ENCODE data around the gene ABCA2. TPM values are rescaled to one million over a fixed set of nuclear protein-coding genes. Genes with fewer than 3 reads are reported as not detected.

ABCA2 gene
- total and polyA plus RNA-seq, 9 of the 15 experiments (the other 6 are each of a cell fraction or from before 2014, with no cell fraction given): 0.69 to 16.3 (median 6.1) TPM; not detected in 2

DNA sequence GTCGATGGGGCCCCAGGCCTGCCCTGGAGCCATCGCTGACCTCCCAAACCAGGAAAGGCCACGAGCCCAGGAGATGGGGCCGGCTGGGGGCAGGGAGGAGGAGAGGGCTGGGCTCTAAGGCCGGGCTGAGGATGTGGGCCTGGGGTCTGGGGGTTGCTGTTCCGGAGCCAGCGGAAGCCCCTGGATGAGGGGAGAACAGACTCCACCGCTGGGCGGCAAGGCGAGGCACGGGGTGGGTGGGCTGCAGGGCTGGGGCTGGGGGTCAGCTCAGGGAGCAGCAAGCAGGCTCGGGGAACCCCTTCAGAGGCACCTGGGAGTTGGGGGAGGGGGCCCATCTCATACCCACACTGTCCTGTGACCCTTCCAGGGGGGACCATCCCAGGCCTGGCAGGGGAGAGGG is 64.3 kb downstream of the ABCA2 start:
- Histone ChIP-seq H3K27ac (ENCODE audit: extremely low read depth, low read depth, low read length) (no peak overlapping the region), H3K27me3 (ENCODE audit: control insufficient read depth in 2 of 2, insufficient read depth in 2 of 2, low read length in 2 of 2) (no peaks in the 10 kb centered on the region), H3K9me1 (ENCODE audit: control insufficient read depth, insufficient read depth, low read length) (no peaks in the 10 kb centered on the region), H3K4me2 (ENCODE audit: insufficient read depth, low read length) (peak overlapping the region; percentile 61), H4K20me1 (replicated peaks; ENCODE audit: control insufficient read depth, insufficient read depth, low read length) (no peaks in the 10 kb centered on the region), H3K36me3 (ENCODE audit: control insufficient read depth, insufficient read depth, low read length) (no peaks in the 10 kb centered on the region), H3K9ac (ENCODE audit: insufficient read depth in 1 of 2, low read depth in 2 of 2, low read length in 2 of 2) (peak overlapping the region in 1 of 2 experiments; percentile 81; a peak in 2 of 4 replicates), H3K4me1 (replicated peaks in 1 of 2; ENCODE audit: control insufficient read depth in 2 of 2, insufficient read depth in 2 of 2, low read length in 2 of 2) (peaks cover 26 to 77% of the 10 kb centered on the region in 2 experiments; a peak in 4 of 5 replicates), H2AFZ (ENCODE audit: low read depth, low read length) (peak overlapping the region; percentile 86), H3K79me2 (ENCODE audit: control insufficient read depth, insufficient read depth, low read length) (no peaks in the 10 kb centered on the region), H3K4me3 (no peak overlapping the region), H3K9me3 (replicated peaks; ENCODE audit: control insufficient read depth, insufficient read depth, low read depth, low read length) (no peaks in the 10 kb centered on the region)
- CTCF ChIA-PET (ENCODE audit: low intra/inter-chr PET ratio): no interaction called here
- no peak for ATAC-seq
- no peak for DNase-seq (ENCODE audit: extremely low read depth in 1 of 4, low spot score in 3 of 4)
- intact Hi-C loops (cut with micrococcal nuclease): no loop called here
- FAIRE-seq: no peak
- BruUV-seq (replicated peaks): no TSS peak
- POLR2A ChIA-PET: no interaction called here
- in situ Hi-C loops (cut with MboI): no loop called here
- no peak for TF ChIP-seq MTA2 (IDR thresholded peaks at IDR 0.05; ENCODE audit: low read depth)
- no peak for TF ChIP-seq BRF1 (IDR thresholded peaks at IDR 0.05; ENCODE audit: borderline replicate concordance, extremely low read depth, insufficient read length)
- TF ChIP-seq HOMEZ (CRISPR knock-in tag; IDR thresholded peaks at IDR 0.05): no peak
- no peak for TF ChIP-seq CCNT2 (IDR thresholded peaks at IDR 0.05; ENCODE audit: borderline replicate concordance, extremely low read depth, insufficient read length, low read depth, low read length)
- no peak for TF ChIP-seq GTF2B (IDR thresholded peaks at IDR 0.05; ENCODE audit: extremely low read depth, insufficient read length)
- no peak for TF ChIP-seq ZNF217 (CRISPR knock-in tag; IDR thresholded peaks at IDR 0.05)
- TF ChIP-seq ZNF584 (CRISPR knock-in tag; IDR thresholded peaks at IDR 0.05; ENCODE audit: low read depth): no peak
- TF ChIP-seq KHSRP (IDR thresholded peaks at IDR 0.05): no peak
- TF ChIP-seq JUN (IDR thresholded peaks at IDR 0.05; ENCODE audit: borderline replicate concordance, low read depth, low read length): no peak
- TF ChIP-seq JUN (CRISPR knock-in tag; IDR thresholded peaks at IDR 0.05; ENCODE audit: borderline replicate concordance): no peak
- TF ChIP-seq ZFP36 (IDR thresholded peaks at IDR 0.05; ENCODE audit: low read depth, low read length, partially characterized antibody): no peak
- TF ChIP-seq ETS1 (conservative IDR thresholded peaks at IDR 0.05; ENCODE audit: control insufficient read depth, low read depth, low read length): no peak
- TF ChIP-seq, protein P1, sequence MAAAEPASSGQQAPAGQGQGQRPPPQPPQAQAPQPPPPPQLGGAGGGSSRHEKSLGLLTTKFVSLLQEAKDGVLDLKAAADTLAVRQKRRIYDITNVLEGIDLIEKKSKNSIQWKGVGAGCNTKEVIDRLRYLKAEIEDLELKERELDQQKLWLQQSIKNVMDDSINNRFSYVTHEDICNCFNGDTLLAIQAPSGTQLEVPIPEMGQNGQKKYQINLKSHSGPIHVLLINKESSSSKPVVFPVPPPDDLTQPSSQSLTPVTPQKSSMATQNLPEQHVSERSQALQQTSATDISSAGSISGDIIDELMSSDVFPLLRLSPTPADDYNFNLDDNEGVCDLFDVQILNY (CRISPR knock-in tag; IDR thresholded peaks at IDR 0.05): no peak
- TF ChIP-seq ZNF79 (CRISPR knock-in tag; IDR thresholded peaks at IDR 0.05; ENCODE audit: low read depth): no peak
- 75% methylated on average over 3 of the region's 12 CpGs for WGBS (ENCODE audit: insufficient coverage, low coverage, missing lambda C conversion rate)
